AG04450 (cell line): ENCODE data around the gene TARBP2. TPM values are rescaled to one million over a fixed set of nuclear protein-coding genes. Genes with fewer than 3 reads are reported as not detected.
A peak's percentile ranks its signal among the peaks of the same experiment; 100 is the strongest.

Source experiments
- CTCF ChIA-PET: fragments of 300-600, 350-600 bp; formaldehyde crosslinking; extraction: SDS; loops from one replicate; lab custom pipeline; 2022; ENCODE audit warnings: antibody characterized with exemption, inconsistent platforms; lab: Charles Lee
- POLR2A ChIA-PET: fragments of 350-600 bp; formaldehyde crosslinking; extraction: SDS; loops from one replicate; lab custom pipeline; 2021; ENCODE audit warnings: antibody characterized with exemption, inconsistent platforms; lab: Yijun Ruan, JAX
- DNase-seq: peaks from one replicate; pipeline ENCODE4 v3.0.0-alpha.2; 2011; ENCODE audit warnings: low read depth, low spot score
- H3K27ac ChIP-seq: one replicate; pipeline ENCODE4 v1.5.1; 2012; ENCODE audit warnings: low read depth, low read length, control low read depth
- H3K27me3 ChIP-seq: one replicate; pipeline ENCODE4 v1.6.0; 2012; ENCODE audit warnings: low read length; ENCODE audit not compliant: control insufficient read depth, insufficient read depth
- H3K4me3 ChIP-seq: 2 replicates; pipeline ENCODE4 v1.5.1; 2011; ENCODE audit warnings: mild to moderate bottlenecking, low read depth, low read length, control low read depth
- H3K9me3 ChIP-seq: 2 replicates; pipeline ENCODE4 v1.5.1; 2012; ENCODE audit warnings: low read length; ENCODE audit not compliant: control insufficient read depth, insufficient read depth
- polyA plus RNA-seq: library from polyadenylated mRNA; depleted of rRNA; stranded (reverse); fragments of >200 nt; gene quantifications from 2 replicates; pipeline ENCODE4 v1.2.3, GENCODE V29; 2011
- TF ChIP-seq, protein P1 (sequence below): IDR thresholded peaks from 2 replicates; pipeline ENCODE4 v1.5.1; 2011; ENCODE audit warnings: low read depth, low read length, control low read depth, inconsistent platforms

The TARBP2 gene
- polyA plus RNA-seq, 1 experiment: 25.0 TPM

GRCh38 chr12:53461059-53461458, 40.0 kb upstream of the TARBP2 start:
- no peak for DNase-seq
- ChIA-PET CTCF (interaction anchor here (0.6 kb wide), 1 partner anchor 196 kb away, joined by 3 read pairs; no protein-coding TSS in a partner anchor), POLR2A (interaction anchor here (1.2 kb wide), 1 partner anchor 11 kb away, joined by 3 read pairs; no protein-coding TSS in a partner anchor)
- H3K27me3 ChIP-seq: no peaks in the 10 kb centered on the region
- no peak overlapping the region for H3K4me3 ChIP-seq
- no peaks in the 10 kb centered on the region for H3K9me3 ChIP-seq
- H3K27ac ChIP-seq: no peak overlapping the region
- TF ChIP-seq, protein P1, sequence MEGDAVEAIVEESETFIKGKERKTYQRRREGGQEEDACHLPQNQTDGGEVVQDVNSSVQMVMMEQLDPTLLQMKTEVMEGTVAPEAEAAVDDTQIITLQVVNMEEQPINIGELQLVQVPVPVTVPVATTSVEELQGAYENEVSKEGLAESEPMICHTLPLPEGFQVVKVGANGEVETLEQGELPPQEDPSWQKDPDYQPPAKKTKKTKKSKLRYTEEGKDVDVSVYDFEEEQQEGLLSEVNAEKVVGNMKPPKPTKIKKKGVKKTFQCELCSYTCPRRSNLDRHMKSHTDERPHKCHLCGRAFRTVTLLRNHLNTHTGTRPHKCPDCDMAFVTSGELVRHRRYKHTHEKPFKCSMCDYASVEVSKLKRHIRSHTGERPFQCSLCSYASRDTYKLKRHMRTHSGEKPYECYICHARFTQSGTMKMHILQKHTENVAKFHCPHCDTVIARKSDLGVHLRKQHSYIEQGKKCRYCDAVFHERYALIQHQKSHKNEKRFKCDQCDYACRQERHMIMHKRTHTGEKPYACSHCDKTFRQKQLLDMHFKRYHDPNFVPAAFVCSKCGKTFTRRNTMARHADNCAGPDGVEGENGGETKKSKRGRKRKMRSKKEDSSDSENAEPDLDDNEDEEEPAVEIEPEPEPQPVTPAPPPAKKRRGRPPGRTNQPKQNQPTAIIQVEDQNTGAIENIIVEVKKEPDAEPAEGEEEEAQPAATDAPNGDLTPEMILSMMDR: no peak

GRCh38 chr12:53461591-53461990, 39.5 kb upstream of the TARBP2 start:
- Histone ChIP-seq H3K27ac (no peak overlapping the region), H3K9me3 (no peaks in the 10 kb centered on the region), H3K4me3 (no peak overlapping the region), H3K27me3 (no peaks in the 10 kb centered on the region)
- ChIA-PET POLR2A (interaction anchor here (1.2 kb wide), 1 partner anchor 11 kb away, joined by 3 read pairs; no protein-coding TSS in a partner anchor), CTCF (no interaction called here)
- DNase-seq: no peak
- TF ChIP-seq, protein P1: no peak

- POLR2A ChIA-PET: no interaction called here
- CTCF ChIA-PET: interaction anchor here (0.6 to 1.0 kb wide), 2 partner anchors 10 to 14 kb away, joined by 3 to 5 read pairs; no protein-coding TSS in a partner anchor
- Histone ChIP-seq H3K27me3 (no peaks in the 10 kb centered on the region), H3K27ac (peak overlapping the region; percentile 0), H3K9me3 (no peaks in the 10 kb centered on the region), H3K4me3 (no peak overlapping the region)
- no peak for DNase-seq
- TF ChIP-seq, protein P1: no peak
These were observed 38.1 kb upstream of the TARBP2 start for GRCh38 chr12:53462935-53463334.

DNA sequence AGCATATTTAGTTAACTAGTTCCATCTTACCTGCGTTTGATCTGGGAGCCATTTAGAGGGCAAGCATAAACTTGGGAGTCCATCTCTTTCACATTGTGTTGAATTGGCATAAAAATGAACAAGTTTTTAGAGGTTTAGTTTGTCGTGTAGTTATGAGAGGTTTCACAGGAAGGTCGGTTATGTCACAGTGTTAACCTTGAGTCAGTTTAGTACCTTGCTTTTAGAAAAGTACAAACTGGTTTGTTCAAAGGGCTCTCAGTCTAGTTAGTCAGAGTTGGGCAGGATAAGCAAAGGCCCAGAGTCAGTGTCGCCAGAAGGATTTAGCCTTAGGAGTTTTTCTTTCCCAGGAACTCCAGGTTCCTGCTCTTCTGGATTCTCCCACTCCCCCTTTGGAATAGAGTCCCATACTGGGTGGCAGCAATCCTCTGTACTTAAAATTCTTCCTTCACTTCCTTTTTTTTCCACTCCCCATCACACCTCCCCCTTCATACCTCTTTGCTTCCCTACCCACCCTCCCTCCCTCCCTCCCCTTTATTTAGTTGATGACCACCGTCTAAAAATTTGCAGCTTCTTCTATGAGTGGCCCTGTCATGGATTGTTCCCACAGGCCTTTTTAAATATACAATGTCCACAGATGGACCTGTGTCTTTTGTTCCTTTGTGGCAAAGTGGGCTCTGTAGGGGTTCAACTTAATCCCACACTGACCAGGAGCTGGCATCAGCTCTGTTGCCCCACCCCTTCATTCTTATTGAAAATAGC, 37.1 kb upstream of the TARBP2 start:
- TF ChIP-seq, protein P1: no peak
- no peak overlapping the region for H3K4me3 ChIP-seq
- H3K27me3 ChIP-seq: no peaks in the 10 kb centered on the region
- no peak for DNase-seq
- POLR2A ChIA-PET: interaction anchor here (1.1 to 1.4 kb wide), 2 partner anchors 11 to 14 kb away, joined by 7 to 8 read pairs; no protein-coding TSS in a partner anchor
- H3K27ac ChIP-seq: no peak overlapping the region
- H3K9me3 ChIP-seq: no peaks in the 10 kb centered on the region
- CTCF ChIA-PET: interaction anchor here (1.0 to 1.2 kb wide), 2 partner anchors 44 to 119 kb away, joined by 3 to 4 read pairs; no protein-coding TSS in a partner anchor
